Measurements from ENCODE around the gene PPL.

Gene PPL

GRCh38 chr16:4855371-4855770, 81.6 kb downstream of the PPL start:
- no peak for DNase-seq

GRCh38 chr16:4852221-4852872, 84.6 kb downstream of the PPL start:
- no peak for DNase-seq

- no peak for DNase-seq
These were observed 86.7 kb downstream of the PPL start for GRCh38 chr16:4850211-4850610.

GRCh38 chr16:4847774-4848587, 89.0 kb downstream of the PPL start:
- DNase-seq, result no peak

- DNase-seq, result peak; percentile 92
These were observed 89.8 kb downstream of the PPL start, which contains the start of the genes GLYR1 and UBN1 for GRCh38 chr16:4846901-4847773. TSS of gene GLYR1 (minus strand) at chr16:4847288. CDS start at chr16:4847265, 23 bp downstream. TSS of gene UBN1 (plus strand) at chr16:4847481. CDS start at chr16:4852918, 5,437 bp downstream.

- DNase-seq, result peak; percentile 19
These were observed 90.4 kb downstream of the PPL start for GRCh38 chr16:4846503-4846900.

GRCh38 chr16:4840984-4841383, 96.0 kb downstream of the PPL start:
- no peak for DNase-seq

GRCh38 chr16:4839942-4840341, 97.0 kb downstream of the PPL start:
- no peak for DNase-seq

GRCh38 chr16:4837733-4838501, 99.0 kb downstream of the PPL start:
- DNase-seq, result no peak

- no peak for DNase-seq
These were observed 100.2 kb downstream of the PPL start for GRCh38 chr16:4836727-4837126.

GRCh38 chr16:4833584-4833983, 103.4 kb downstream of the PPL start:
- no peak for DNase-seq

GRCh38 chr16:4832698-4833343, 104.1 kb downstream of the PPL start:
- DNase-seq, result no peak

Data from NCI-H510A (cell line).